SK-N-SH treated with all-trans-retinoic acid at 6 μM for 48 hours (cell line): ENCODE results near the gene DHRS7B.

Experiments used
- CSDC2 ChIP-seq: fragments of 250-450 bp; sonication (Bioruptor Pico); IDR thresholded peaks from 2 replicates; pipeline ENCODE4 v1.5.0; 2020; ENCODE audit warnings: mild to moderate bottlenecking, moderate library complexity
- TCF4 ChIP-seq: fragments of 250-450 bp; sonication (Bioruptor Pico); IDR thresholded peaks from 2 replicates; pipeline ENCODE4 v1.8.0; 2021; ENCODE audit warnings: mild to moderate bottlenecking, moderate library complexity, borderline replicate concordance
- TOX ChIP-seq: fragments of 250-450 bp; sonication (Bioruptor Pico); IDR thresholded peaks from 2 replicates; pipeline ENCODE4 v1.8.0; 2021; ENCODE audit warnings: mild to moderate bottlenecking, moderate library complexity, borderline replicate concordance
- ZC3H10 ChIP-seq: fragments of 250-450 bp; sonication (Bioruptor Pico); IDR thresholded peaks from 2 replicates; pipeline ENCODE4 v1.5.1; 2021; ENCODE audit warnings: mild to moderate bottlenecking, moderate library complexity
- ZFP3 ChIP-seq: fragments of 250-450 bp; sonication (Bioruptor Pico); IDR thresholded peaks from 2 replicates; pipeline ENCODE4 v1.5.0; 2020; ENCODE audit warnings: mild to moderate bottlenecking, moderate library complexity
- ZNF8 ChIP-seq: fragments of 450-650 bp; formaldehyde crosslinking; IDR thresholded peaks from 2 replicates; pipeline ENCODE4 v1.5.0; 2020; ENCODE audit warnings: mild to moderate bottlenecking, moderate library complexity
- TF ChIP-seq, protein P1 (sequence below): fragments of 250-450 bp; sonication (Bioruptor Pico); IDR thresholded peaks from 2 replicates; pipeline ENCODE4 v1.5.0; 2020; ENCODE audit warnings: mild to moderate bottlenecking, moderate library complexity
- TF ChIP-seq, protein P2 (sequence below): fragments of 250-450 bp; sonication (Bioruptor Pico); IDR thresholded peaks from 2 replicates; pipeline ENCODE4 v1.8.0; 2020; ENCODE audit warnings: mild to moderate bottlenecking, moderate library complexity, borderline replicate concordance
- TF ChIP-seq, protein P3 (sequence below): fragments of 250-450 bp; sonication (Bioruptor Pico); IDR thresholded peaks from 2 replicates; pipeline ENCODE4 v1.5.1; 2020; ENCODE audit warnings: low read depth, mild to moderate bottlenecking, moderate library complexity

DNA sequence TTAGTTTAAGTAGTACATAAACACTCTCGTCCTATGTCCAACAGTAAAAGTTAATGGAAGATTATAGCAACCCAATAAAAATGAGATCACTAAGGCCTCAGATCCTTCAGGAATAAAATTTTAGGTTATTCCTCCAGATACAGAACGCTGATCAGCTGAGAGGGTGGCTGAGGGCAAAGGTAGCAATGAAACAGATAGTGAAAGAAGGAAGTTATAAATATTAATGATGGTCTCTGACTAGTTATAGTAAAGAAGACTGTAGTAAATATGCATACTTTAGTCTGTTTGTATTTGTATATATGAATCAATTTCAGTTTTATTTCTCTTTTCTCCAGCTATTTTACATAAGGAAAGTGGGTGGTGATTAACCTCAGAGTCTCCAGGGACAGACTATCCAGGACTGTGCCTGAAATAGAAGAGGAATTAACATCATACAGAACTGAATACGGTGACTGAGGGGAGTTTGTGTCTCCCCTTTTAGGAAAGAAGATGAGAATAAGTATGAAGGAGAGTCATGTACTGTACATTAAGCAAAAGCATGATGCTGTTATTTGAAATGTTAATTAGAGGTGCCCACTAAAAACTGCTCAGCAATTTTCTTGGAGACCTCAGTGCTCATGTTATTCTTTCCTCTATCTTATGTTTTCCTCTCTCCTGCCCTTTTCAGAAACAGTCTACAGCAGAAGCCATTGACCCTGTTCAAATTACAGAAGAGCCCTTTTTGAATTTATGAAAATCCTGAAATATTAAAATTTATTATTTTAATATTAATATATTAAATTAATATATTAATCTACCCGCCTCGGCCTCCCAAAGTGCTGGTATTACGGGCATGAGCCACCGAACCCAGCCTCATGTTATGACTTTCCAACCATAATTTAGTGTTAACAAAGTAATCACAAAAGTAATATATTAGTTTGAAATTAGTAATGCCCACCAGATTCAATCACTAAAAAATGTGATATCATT, 36.5 kb upstream of the DHRS7B start:
- TF ChIP-seq ZFP3 (no peak), ZNF8 (CRISPR knock-in tag) (no peak), ZC3H10 (CRISPR knock-in tag) (no peak), TCF4 (CRISPR knock-in tag) (no peak), TOX (CRISPR knock-in tag) (no peak), CSDC2 (CRISPR knock-in tag) (no peak)
- TF ChIP-seq, protein P1, sequence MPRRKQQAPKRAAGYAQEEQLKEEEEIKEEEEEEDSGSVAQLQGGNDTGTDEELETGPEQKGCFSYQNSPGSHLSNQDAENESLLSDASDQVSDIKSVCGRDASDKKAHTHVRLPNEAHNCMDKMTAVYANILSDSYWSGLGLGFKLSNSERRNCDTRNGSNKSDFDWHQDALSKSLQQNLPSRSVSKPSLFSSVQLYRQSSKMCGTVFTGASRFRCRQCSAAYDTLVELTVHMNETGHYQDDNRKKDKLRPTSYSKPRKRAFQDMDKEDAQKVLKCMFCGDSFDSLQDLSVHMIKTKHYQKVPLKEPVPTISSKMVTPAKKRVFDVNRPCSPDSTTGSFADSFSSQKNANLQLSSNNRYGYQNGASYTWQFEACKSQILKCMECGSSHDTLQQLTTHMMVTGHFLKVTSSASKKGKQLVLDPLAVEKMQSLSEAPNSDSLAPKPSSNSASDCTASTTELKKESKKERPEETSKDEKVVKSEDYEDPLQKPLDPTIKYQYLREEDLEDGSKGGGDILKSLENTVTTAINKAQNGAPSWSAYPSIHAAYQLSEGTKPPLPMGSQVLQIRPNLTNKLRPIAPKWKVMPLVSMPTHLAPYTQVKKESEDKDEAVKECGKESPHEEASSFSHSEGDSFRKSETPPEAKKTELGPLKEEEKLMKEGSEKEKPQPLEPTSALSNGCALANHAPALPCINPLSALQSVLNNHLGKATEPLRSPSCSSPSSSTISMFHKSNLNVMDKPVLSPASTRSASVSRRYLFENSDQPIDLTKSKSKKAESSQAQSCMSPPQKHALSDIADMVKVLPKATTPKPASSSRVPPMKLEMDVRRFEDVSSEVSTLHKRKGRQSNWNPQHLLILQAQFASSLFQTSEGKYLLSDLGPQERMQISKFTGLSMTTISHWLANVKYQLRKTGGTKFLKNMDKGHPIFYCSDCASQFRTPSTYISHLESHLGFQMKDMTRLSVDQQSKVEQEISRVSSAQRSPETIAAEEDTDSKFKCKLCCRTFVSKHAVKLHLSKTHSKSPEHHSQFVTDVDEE = no peak
- TF ChIP-seq, protein P2, sequence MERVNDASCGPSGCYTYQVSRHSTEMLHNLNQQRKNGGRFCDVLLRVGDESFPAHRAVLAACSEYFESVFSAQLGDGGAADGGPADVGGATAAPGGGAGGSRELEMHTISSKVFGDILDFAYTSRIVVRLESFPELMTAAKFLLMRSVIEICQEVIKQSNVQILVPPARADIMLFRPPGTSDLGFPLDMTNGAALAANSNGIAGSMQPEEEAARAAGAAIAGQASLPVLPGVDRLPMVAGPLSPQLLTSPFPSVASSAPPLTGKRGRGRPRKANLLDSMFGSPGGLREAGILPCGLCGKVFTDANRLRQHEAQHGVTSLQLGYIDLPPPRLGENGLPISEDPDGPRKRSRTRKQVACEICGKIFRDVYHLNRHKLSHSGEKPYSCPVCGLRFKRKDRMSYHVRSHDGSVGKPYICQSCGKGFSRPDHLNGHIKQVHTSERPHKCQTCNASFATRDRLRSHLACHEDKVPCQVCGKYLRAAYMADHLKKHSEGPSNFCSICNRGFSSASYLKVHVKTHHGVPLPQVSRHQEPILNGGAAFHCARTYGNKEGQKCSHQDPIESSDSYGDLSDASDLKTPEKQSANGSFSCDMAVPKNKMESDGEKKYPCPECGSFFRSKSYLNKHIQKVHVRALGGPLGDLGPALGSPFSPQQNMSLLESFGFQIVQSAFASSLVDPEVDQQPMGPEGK (CRISPR knock-in tag) = no peak
- TF ChIP-seq, protein P3, sequence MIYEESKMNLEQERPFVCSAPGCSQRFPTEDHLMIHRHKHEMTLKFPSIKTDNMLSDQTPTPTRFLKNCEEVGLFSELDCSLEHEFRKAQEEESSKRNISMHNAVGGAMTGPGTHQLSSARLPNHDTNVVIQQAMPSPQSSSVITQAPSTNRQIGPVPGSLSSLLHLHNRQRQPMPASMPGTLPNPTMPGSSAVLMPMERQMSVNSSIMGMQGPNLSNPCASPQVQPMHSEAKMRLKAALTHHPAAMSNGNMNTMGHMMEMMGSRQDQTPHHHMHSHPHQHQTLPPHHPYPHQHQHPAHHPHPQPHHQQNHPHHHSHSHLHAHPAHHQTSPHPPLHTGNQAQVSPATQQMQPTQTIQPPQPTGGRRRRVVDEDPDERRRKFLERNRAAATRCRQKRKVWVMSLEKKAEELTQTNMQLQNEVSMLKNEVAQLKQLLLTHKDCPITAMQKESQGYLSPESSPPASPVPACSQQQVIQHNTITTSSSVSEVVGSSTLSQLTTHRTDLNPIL (CRISPR knock-in tag) = no peak
